Frontal cortex (tissue), 4 donors: ENCODE results near the gene MYO1F. TPM values are rescaled to one million over a fixed set of nuclear protein-coding genes. Genes with fewer than 3 reads are reported as not detected.
"Not testable (repeated sequence)": the region's sequence is repeated elsewhere in the genome, so short reads cannot be mapped to it uniquely, and the experiment has no call there.

Experiments used
- DNase-seq, 2 donors: peaks; one replicate each; pipeline ENCODE4 v3.0.0; 2012; ENCODE audit warnings: low spot score in 2 of 2
- FAIRE-seq: peaks from 2 replicates; lab custom pipeline; 2012; peaks lifted over from hg19 to GRCh38; lab: Jason Lieb, UNC
- total RNA-seq: library from RNA; depleted of rRNA; stranded (reverse); fragments of >200 nt; gene quantifications from one replicate; pipeline ENCODE4 v1.2.3, GENCODE V29; 2014
- donor health status: control.
- donor health status: control.
- donor health status: control.

Gene MYO1F
- total RNA-seq, 1 donor from 2014 or later, result 1.6 TPM

GRCh38 chr19:8601796-8602195, 24.6 kb upstream of the MYO1F start:
- FAIRE-seq (no peak), DNase-seq (no peak)

GRCh38 chr19:8600816-8601215, 23.6 kb upstream of the MYO1F start:
- no peak for FAIRE-seq
- DNase-seq, result no peak

DNA sequence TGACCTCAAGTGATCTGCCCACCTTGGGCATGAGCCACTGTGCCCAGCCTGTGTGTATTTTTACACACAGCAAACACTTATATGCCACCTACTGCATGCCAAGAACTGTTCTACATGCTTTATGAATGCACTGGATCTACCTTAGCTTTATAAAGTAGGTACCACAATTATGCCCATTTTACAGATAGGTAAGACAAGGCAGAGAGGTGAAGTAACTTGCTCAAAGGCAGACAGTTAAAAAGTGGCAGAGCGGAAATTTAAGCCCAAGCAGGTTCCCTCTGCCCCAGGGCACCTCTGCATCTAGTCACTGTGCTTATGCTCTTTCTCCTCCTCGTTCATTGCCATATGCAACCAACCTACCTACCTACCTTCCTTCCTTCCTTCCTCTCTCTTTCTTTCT, 22.8 kb upstream of the MYO1F start:
- DNase-seq, result no peak
- no peak for FAIRE-seq

GRCh38 chr19:8596168-8596567, 18.9 kb upstream of the MYO1F start:
- FAIRE-seq (no peak), DNase-seq (no peak)

GRCh38 chr19:8595651-8596050, 18.4 kb upstream of the MYO1F start:
- no peak for FAIRE-seq

DNA sequence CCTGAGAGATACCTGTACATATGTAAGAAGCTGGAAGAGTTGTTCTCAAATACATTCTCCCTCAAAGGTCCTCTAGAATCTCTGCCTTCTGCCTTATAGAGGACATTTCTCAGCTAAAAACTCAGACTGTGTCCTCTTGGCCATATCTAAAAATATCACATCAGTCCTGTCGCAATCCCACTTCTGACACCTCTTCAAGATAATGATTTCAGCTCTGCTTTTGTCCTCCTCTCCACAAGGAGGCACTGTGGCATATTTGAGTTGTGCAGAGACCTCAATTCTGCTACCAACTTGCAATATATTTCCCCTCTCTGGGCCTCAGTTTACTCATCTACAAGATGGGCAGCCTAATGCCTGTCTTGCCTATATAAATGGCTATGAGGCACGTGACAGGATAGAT, 16.7 kb upstream of the MYO1F start:
- no peak for FAIRE-seq

More at GRCh38 chr19:8595651-8596050, 18.4 kb upstream of the MYO1F start:
- no peak for DNase-seq

DNA sequence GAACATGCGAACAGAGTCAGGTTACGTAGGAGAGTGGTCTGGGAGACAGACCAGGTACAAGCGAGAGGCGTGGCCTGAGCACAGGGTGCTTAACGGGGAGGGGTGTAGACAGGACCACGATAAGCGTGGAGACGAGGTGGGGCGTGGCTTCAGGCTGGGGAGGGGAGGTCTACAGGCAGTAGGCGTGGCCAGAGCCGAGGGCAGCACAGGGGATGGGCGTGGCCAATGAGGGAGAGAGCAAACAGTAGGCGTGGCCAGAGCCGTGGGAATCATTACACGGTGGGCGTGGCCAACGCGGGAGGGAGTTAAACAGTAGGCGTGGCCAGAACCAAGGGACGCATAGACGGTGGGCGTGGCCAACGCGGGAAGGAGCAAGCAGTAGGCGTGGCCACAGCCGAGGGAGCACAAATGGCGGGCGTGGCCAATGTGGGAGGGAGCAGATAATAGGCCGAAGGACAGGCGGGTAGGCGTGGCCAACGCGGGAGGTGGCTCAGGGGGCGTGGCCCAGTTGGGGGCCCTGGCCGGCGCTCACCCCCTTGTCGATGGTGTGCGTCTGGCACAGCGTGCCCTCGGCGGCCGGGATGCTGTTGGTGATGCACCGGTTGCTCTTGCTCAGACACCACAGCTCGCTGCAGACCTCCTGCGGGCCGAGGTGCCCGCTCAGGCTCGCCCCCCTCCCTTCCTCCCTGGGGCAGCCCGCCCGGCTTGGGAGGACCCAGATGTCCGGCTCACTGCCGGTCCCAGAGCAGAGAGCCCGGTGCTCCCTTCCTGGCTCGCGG, 15.2 kb upstream of the MYO1F start:
- no peak for FAIRE-seq
- peak; percentile 74 to 93 for DNase-seq

More for the DNA sequence above, 16.7 kb upstream of the MYO1F start:
- DNase-seq, result no peak

DNA sequence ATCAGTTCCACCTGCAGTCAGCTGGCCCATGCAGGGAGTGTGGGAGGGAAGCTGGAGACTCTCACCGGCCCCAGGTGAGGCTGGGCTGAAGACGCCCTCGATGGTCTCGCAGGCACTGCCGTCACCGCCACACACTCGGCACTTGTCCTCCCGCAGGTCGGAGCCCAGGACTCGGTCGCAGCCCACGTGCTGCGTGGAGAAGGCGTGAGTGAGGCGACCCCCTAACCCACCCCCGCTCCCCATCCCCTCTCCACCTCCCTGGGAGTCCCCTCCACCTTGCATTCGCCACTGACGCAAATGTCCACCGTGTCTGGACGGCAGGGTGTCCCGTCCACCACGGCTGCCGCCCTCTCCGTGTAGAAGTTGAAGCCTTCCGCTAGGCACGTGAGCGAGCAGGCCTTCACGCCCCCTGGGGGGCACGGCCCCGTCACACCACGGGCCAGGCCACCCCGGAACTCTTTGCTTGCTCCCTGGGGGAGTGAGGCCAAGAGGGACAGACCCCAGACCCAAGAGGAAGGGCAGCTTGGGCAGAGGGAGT, 12.0 kb upstream of the MYO1F start:
- FAIRE-seq, result no peak
- DNase-seq, result no peak

- FAIRE-seq, result no peak
- no peak for DNase-seq
Observed at GRCh38 chr19:8585894-8586750, 8.9 kb upstream of the MYO1F start.

DNA sequence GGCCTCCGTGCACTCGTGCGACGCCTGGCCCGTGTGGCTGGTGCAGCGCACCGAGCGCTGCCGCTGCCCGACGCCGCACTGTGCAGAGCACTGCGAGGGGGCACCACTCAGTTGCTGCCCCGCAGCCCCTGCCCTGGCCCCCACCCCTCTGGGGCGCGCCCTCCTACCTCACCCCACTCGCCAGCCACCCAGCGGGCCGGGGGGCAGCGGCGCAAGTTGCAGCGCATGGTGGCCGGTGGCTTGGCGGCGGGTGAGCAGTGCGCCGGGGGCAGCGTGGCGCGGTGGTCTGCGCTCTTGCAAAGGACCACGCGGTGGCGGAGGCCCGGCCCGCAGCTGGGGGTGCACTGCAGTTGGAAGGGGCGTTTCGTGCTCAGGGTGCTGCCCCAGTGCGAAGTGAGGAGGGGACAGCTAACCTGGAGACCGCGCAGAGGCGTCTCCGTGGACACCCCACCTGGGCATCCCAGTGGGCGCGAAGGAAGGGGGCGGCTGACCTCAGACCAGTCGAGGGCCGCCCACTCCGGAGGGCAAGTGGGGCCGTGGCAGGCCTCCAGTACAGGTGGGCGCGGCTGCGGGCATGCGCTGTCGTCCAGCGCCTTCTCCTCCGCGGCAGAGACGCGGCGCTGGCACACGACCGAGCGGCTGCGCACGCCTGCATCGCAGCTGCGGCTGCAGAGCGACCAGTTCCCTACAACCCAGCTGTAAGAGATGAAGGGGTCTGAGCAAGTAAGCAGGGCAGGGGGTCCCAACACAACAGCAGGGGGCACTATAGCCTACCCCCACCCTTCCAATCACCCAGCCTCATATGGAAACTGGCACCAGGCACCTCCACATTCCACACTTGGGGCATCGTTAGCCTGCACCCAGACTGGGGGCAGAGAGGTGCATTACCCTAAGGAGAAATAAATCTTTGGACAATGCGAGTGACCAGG, 8.0 kb upstream of the MYO1F start:
- DNase-seq, result no peak
- no peak for FAIRE-seq

- FAIRE-seq (no peak), DNase-seq (peak; percentile 73 to 80)
Observed at GRCh38 chr19:8580710-8581281, 3.6 kb upstream of the MYO1F start.

DNA sequence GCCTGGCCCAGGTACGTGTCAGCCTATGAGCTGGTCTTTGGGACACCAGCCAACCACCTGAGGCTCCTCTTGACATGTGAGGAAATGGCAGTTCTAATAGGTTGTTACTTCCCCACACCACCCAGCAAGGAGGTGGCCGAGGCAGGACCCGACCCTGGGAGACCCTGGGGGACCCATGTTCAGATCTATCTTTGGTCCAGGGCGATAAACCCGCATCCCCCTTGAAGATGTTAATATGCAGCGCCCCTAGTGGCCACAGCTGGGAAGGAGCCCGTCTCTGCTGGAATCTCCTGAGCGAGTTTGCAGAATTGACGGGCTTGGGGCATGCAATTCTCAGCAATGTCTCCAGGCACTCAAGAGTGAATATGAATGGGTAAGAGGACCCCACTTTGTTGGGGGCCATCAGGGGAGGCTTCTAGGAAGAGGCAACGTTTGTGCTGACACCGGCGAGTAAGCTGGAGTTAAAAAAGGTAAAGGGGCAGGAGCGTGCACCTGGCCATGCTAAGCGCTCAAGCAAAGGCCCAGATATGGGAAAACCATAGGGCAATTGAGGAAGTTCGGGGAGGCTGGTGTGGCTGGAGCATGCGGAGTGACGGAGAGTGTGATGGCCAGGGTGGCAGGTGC, 1.5 kb upstream of the MYO1F start:
- FAIRE-seq, result no peak

DNA sequence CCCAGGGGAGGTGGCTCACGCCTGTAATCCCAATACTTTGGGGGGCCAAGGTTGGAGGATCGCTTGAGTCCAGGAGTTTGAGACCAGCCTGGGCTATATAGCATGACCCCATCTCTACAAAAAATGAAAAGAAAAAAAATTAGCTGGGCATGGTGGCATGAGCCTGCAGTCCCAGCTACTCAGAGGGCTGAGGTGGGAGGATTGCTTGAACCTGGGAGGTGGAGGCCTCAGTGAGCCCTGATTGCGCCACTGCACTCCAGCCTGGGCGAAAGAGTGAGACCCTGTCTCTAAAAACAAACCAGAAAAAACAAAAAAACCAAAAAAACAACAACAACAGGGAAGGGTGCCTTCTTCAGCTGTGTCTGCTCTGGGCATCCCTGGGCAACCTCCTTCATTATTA, 499 bp upstream of the MYO1F start:
- DNase-seq (no peak), FAIRE-seq (no peak)

More for the DNA sequence above, 1.5 kb upstream of the MYO1F start:
- peak in 1 of 2 donors; percentile 73 for DNase-seq

- no peak for DNase-seq
- FAIRE-seq, result no peak
Observed at GRCh38 chr19:8576273-8576993, 809 bp downstream of the MYO1F start.

- DNase-seq, result no peak
Observed at GRCh38 chr19:8575467-8575997, 1.7 kb downstream of the MYO1F start.

GRCh38 chr19:8574619-8574922, 2.7 kb downstream of the MYO1F start:
- not testable (repeated sequence) for FAIRE-seq, DNase-seq

More at GRCh38 chr19:8575467-8575997, 1.7 kb downstream of the MYO1F start:
- FAIRE-seq, result no peak

- FAIRE-seq, result no peak
- DNase-seq, result no peak
Observed at GRCh38 chr19:8573316-8573715, 3.9 kb downstream of the MYO1F start.

GRCh38 chr19:8571006-8571411, 6.2 kb downstream of the MYO1F start:
- DNase-seq (no peak), FAIRE-seq (no peak)
